GM12875 (cell line): Measurements from ENCODE around the gene HDAC11.

ENCODE experiments used
- H3K4me3 ChIP-seq: one replicate; pipeline ENCODE4 v1.5.1; 2011; ENCODE audit warnings: low read depth, low read length, control low read depth
- TF ChIP-seq, protein P1 (sequence below): IDR thresholded peaks from 2 replicates; pipeline ENCODE4 v1.5.1; 2011; ENCODE audit warnings: low read depth, mild to moderate bottlenecking, control low read depth, inconsistent platforms, low read length, moderate library complexity, borderline replicate concordance; ENCODE audit not compliant: insufficient read depth

Gene HDAC11

DNA sequence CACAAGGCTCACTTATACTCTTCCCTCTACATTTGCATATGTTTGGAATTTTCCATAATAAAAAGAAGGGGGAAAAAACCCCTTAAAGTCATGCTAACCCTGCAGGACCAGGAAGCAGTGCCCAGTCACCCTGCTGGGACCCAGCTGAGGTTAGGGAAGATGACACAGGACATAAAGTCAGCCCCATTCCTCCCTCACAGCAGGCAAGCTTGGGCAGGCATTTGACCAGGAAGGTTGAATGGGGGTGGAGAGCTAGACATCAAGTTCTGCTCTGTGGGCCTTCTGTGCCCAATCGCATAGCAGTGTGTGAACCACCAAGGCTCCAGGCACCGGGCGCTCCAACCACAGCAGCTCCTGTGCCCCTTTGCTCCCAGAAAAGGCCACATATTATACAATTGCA, 7.1 kb upstream of the HDAC11 start:
- TF ChIP-seq, protein P1, sequence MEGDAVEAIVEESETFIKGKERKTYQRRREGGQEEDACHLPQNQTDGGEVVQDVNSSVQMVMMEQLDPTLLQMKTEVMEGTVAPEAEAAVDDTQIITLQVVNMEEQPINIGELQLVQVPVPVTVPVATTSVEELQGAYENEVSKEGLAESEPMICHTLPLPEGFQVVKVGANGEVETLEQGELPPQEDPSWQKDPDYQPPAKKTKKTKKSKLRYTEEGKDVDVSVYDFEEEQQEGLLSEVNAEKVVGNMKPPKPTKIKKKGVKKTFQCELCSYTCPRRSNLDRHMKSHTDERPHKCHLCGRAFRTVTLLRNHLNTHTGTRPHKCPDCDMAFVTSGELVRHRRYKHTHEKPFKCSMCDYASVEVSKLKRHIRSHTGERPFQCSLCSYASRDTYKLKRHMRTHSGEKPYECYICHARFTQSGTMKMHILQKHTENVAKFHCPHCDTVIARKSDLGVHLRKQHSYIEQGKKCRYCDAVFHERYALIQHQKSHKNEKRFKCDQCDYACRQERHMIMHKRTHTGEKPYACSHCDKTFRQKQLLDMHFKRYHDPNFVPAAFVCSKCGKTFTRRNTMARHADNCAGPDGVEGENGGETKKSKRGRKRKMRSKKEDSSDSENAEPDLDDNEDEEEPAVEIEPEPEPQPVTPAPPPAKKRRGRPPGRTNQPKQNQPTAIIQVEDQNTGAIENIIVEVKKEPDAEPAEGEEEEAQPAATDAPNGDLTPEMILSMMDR = no peak

DNA sequence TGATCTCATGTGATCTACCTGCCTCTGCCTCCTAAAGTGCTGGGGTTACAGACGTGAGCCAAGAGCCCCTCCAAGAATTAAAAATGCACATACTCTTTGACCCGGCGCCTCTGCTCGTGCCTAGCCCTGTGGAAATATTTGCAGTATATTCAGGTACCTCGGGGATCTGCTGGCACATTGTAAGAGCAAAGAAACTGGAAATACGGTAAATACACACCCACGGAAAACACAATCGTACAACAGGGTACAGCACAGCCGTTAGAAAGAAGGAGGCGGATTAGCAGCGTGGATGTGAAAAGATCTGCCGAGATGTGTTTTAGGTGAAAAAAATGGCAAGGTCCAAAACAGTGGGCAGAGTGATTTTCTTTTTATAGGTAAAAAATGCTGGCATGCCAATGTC, 6.1 kb upstream of the HDAC11 start:
- TF ChIP-seq, protein P1 = no peak
- H3K4me3 ChIP-seq = no peak overlapping the region

More for the DNA sequence above, 7.1 kb upstream of the HDAC11 start:
- no peak overlapping the region for H3K4me3 ChIP-seq

DNA sequence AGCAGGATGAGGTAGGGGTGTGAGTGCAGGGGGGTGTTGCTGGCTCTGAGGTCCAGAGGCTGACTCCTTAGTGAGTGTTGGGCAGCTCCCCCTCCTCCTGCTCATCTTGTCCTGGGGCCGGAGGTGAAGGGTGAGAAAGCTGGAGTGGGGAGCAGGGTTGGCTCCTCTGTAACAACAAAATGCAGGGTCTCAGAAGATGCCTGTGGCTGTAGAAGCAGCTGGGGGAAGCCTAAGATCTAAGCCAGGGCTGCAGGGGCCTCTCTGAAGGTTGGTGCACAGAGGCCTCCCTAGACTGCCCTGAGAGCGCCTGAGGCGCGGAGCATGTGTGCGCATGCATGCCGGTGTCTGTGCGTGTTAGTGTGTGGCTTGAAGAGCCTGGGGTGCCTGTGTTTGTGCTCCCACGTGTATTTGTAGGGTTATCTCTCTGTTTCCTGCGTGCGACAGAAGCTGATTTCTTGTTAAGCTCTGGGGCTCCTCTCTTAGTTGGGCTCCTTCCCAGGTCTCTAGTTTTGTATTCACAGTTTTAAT, 5.3 kb upstream of the HDAC11 start:
- TF ChIP-seq, protein P1 = no peak
- H3K4me3 ChIP-seq = no peak overlapping the region

DNA sequence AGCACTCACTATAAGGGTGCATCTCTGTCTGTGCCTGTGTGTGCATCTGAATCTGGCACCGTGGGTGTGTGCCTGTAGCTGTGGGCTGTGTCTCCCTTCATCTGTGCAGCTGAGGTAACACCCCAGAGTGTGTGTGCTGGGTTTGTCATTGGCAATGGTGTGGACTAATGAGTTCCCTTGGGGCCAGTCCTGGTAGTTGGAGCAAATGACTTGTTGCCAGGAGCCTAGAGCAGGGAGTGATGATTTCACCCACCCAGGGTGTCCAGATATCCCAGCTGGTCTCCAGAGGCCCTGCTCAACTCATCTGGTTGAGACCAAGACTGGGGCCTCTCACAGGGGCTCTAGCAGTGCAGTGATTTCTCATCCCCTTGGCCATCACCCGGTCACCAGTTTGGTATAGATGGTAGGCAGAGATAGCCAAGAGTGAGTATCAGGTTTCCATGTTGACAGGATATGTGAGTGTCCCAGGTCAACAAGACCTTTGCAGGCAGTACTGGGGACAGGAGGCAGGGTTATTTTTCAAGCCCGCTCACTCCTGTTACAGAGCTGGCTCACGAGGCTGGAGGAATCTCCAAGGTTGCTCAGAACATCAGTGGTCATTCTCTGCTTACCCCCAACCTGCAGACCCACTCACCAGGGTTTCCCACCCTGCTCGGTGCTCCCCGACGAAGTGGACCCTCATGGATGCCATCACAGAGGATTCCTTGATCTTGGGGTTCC, 4.1 kb upstream of the HDAC11 start:
- H3K4me3 ChIP-seq = no peak overlapping the region
- TF ChIP-seq, protein P1 = no peak

DNA sequence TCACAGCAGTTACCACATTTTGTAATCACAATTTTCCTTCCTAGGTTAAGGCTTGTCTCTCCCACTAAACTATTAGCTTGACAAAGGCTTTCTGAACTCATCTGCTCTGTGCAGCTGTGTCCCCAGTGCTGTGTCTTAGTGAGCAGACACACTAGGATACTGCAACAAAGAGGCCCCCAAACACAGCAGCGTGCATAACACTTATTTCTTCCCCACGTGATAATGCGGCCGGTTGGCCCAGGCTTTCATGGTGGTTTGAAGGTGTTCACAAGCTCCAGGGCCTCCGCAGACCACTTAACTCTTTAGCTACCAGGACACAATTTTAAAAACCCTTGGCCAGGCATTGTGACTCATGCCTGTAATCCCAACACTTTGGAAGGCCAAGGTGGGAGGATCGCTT, 2.2 kb upstream of the HDAC11 start:
- TF ChIP-seq, protein P1 = no peak
- H3K4me3 ChIP-seq = no peak overlapping the region

DNA sequence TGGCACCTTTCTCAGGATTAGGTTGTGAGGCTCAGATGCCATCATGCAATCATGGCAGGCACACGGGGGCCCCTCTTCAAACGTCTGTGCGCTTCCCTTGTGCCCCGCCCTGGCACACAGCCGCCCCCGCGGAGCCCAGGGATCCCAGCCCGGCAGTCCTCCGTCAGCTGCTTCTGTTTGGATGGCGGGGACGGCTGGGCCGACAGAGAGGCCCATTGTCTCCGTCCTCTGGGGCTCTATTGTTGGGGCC, 849 bp upstream of the HDAC11 start:
- TF ChIP-seq, protein P1 = no peak
- H3K4me3 ChIP-seq = peak overlapping the region; percentile 49
